HG02970 (cell line): Measurements from ENCODE around the gene ANKS6.
"Not testable (repeated sequence)": the region's sequence is repeated elsewhere in the genome, so short reads cannot be mapped to it uniquely, and the experiment has no call there.

Experiments
- ATAC-seq: cut with Tn5 transposase; IDR thresholded peaks from one replicate; pipeline ENCODE4 v1.9.1; 2021; ENCODE audit warnings: mild to moderate bottlenecking, moderate library complexity, moderate number of reproducible peaks; ENCODE audit not compliant: unreplicated experiment, low FRiP score

Gene ANKS6

DNA sequence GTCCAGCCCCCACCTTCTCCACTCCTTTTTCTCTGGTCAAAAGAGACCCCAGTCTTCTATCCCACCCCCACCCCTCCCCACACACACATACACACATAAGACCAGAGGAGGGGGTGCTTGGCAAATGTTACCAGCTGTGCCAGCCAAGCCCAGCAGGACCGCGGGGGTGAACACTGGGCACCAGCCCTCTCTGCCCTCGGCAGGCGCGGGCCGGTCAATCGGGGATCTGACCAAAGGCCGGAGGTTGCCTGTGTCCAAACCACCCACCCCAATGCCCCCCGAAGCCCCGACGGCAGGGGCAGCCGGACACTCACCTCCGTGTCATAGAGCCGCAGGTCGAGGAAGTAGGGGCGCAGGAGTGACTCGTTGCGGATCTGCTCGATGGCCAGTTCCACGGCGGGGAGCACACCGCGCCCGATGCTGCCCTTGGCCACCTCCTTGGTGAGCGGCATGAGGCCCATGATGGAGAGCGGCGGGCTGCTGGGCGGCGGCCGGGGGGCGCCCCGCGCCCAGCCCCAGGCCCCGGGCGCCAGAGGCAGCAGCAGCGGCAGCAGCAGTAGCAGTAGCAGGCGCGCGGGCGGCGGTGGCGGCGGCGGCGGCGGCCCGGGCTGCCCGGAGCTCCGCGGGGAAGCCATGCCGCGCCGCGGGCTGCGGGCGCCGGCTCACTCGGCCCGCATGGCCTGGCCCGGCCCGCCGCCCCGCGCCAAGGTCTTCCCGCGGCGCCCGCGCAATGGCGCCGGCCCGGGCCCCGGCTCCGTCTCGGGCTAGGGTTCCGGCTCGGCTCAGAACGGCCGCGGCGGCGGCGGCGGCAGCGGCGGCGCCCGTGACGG, 88.0 kb downstream of the ANKS6 start:
- ATAC-seq: no peak

DNA sequence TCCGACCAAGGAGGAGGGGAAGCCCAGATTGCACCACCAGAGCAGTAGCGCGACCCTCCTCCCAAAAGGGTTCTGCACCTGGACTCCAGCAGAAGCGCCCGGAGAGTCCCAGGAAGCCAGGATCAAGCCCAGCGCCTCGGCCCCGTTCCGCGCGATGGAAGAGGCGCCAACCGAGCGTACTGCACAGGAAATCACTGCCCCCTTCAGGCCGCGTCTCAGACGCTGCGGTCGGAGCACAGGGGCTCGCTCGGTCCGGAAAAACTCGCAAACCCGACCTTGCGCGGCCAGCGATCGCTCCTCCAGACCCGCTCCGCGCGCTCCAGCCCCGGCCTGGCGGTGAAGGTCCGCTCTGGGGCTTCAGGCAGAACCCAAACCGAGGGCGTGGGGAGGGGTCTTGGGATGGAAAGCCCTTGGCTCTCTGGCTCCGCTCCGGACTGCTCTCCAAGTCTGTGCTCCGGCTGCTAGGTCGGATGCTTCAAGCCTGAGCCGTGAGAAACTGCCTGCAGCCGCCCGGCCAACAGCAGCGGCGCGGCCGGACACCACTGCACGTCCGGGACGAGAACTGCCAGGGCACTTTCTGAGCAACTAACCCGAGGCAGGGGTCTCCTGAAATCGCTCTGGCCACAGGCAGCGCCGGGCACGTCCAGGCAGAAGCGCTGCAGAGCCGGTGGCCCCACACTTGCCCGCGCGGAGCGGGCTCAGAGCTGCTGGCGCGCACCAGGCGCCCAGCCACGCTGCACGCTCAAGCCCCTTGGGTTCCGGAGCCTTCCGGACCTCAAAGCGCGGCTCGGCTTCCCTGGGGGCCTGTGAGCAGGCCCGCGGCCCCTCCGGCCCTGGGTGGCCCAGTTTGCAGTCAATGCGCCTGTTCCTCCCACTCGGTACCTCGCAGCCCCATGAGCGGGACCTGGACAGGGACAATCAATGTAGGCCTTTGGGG, 88.9 kb downstream of the ANKS6 start:
- ATAC-seq: no peak

DNA sequence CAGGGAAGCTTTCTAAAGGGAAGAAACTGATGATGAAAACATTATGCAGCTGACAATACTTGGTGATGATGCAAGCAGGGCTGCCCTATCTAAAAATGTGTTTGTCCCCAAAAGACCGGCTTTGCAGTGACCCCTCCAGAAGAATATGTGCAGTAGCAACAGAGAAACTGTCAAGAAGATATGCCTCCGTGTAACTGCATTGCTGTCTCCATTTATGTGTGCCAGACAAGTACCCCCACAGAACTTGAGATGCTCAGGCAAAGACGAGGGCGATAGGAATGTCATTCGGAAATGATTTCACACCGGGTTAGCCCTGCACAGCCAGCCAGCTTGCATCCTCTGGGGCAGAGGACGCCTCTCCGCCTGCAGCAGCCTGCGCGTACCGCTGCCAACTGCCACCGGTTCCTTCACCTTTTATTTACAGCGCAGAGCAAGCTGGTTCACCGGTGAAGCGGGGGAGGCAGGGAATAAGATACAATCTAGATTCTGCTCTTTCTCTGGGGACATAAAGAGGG, 89.6 kb downstream of the ANKS6 start:
- no peak for ATAC-seq

DNA sequence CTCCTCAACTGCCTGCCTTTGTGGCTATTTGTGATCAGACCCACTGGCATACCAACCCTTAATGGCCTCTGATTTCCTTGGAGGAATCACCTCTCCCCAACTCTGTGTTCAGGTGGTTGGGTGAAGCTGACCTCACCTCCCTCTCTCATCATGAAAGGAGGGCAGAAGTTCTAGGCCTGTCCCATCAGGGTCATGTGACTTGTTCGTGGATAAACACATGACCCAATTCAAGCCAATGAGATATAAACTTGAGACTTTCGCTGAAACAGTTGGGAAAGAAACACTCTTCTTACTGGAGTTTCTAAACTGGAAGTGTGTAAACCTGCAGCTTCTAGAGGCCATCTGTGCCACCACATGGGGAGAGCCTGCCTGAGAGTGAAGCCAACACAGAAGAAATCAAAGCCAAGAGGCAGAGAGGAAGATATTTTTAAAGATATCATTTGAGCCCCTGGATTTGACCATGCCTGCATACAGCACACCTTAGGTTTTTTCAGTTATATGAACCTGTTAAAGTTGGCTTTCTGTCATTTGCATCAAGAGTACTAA, 93.4 kb downstream of the ANKS6 start:
- no peak for ATAC-seq

DNA sequence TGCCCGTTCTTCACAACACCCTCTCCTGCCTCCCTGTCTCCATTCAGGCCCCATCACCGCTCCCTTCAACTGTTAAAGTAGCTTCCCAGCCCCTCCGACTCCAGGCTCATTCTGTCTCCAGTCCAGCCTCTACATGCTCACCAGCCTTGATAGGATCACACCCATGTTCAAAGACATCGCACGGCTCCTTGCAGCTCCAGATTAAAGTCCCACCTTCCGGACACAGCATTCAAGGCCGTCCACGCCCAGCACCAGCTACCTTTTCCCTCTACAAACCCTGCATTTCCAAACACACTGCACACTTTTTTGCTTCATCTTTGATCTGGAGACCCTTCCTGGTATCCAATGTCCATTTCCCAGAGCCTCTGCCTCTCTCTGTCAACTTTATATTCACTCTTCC, 94.0 kb downstream of the ANKS6 start:
- no peak for ATAC-seq

DNA sequence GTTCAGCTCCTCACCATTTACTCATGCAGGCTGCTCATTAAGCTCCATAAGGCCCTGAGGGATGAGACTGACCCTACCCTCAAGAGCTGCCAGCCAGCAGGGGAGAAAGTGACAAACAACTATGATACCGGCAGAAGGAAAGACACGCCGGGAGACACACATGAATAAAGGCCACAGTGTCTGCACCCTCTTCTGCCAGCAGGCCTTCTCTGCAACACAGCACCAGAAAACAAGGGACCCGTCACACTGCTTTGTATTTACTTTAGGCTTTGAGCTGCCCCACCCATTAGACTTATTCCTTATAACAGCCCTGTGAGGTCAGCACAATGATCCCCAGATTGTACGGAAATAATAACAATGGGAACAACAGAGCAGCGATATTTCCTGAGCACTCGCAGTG, 94.8 kb downstream of the ANKS6 start:
- no peak for ATAC-seq

DNA sequence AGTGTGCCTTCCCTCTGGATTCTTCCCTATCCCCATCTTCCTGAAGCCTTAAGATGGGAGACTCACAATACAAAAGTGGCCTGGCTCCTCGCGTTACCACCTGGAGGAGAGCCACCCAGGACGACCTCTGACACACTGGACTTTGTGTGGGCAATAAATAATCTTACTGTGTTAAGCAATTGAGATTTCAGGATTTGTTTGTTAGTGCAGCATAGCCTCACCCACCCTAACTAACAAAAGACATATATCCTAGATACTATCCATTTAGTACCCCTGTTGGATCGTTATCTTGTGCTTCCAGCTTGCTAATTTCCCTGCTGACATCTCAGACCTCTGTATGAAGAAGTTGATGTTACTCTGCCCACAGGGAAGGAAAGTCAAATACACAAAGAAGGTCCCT, 95.6 kb downstream of the ANKS6 start:
- ATAC-seq: no peak

DNA sequence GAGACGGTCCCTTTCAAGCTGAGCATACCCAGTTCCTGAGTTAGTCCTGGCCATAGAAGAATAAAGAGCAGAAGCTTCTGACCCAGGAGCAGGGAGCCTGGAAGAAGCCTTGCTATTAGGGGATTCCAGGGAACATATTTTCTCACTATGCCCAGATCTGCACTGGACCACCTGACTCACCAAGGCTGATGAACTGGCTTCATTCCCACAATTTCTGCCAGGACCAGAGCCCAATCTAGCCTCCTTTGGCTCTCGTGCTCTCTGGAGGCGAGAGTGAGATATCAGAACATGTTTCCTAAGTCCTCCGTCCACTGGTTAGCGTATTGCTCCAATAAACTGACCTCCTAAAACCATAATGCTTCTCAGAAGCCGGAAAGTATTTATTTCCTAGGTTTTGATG, 97.5 kb downstream of the ANKS6 start:
- no peak for ATAC-seq

DNA sequence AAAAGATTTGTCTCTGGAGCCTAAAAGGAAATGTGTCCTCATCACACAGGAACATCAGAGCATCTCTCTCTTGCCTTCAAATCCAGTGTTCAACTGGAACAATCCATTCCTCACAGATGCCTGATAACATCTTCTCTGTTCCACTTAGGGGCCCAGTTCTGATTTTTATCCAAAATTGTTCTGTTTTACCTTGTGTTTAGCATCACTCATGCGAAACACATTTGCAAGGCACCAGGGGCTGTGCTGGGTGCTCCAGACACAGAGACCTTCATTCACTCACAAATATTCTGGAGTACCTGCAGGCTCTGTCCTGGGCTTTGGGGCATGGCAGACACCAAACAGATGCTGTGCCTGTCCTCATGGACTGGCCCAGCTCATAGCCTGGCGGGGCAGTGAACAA, 101.4 kb downstream of the ANKS6 start:
- ATAC-seq: no peak

DNA sequence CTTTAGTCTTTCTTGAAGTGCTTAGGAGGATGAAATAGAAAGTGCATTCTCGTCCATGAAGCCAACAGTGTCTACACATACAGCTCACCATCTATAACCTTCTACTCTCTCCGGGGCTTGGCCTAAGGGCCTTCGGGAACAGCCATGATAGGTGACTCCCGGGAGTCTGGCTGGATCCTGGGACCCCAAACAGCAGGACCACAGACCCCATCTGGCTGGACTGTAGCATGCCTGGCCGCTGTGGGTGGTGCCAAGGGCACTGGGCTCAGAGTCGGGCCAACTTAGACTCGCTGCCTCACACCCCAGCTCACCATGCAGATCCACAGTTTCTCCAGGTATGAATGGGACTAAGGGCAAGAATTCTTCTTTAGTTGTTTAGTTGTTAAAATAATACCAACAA, 104.0 kb downstream of the ANKS6 start:
- no peak for ATAC-seq

DNA sequence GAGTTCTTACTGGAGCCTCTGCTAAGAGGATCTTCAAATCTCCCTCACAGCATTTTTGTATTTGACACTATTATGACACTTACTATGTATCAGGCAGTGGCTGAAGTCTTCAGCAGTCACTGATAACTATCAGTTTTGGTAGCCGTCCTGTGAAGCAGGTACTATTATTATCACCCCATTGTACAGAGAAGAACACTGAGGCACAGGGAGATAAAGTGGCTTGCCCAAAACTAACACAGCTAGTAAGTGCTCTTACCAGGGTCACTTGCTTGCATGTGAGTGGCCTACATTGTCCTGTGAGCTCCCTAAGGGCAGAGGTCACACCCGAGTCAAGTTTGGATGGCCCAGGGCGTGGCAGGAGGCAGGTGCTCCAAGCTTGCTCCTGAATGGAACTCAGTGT, 104.5 kb downstream of the ANKS6 start:
- no peak for ATAC-seq

DNA sequence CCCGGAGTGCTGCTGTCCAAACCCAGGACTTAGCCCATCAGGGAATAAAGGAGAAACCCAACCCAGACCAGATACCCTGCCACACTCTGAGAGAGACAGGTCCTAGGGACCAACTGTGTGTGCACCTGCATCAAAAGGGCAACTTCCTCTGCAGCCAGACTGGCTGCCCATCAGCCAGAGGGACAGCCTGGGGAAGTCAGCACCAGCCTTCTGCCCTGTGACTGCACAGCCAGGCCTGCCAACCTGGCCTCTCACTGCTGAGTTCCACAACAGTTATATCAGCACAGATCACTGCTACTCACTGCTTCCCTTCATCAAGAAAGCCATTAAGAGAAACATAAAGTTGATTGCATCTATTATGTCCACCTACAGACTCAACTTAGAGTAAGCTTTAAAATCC, 105.7 kb downstream of the ANKS6 start:
- ATAC-seq: no peak

DNA sequence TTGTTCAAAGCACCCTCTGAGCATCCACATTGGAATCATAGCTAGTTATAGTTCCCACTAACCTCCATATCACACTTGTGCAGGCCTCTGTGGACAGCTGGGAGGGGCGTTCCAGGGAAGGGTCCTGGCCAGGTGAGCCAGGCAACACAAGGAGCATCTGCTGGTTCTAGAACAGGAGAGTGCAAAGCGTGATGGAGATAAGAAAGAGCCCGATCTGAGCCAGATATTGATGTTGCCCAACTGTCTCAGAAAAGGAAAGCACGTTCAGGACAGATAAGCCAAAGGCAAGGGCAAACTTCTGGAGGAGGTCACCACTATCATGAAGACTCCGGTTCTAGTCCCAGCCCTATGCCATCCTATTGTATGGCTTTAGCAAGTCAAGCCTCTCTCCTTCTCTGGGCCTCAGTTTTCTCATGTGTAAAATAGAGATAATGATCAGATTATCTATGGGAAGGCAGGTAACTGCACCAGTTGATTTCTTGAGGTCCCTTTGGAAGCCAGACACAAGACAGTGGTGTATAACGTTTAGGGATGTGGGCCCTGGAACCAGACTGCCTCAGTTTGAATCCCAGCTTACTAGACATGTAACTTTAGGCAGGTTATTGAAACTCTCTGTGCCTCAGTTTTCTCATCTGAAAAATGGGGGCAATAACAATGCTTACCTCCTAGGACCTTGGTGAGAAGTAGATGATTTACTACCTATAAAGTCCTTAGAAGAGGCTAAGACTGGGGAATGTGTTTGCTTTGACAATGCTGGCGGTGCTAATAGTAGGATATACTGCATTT, 107.5 kb downstream of the ANKS6 start:
- ATAC-seq: no peak

DNA sequence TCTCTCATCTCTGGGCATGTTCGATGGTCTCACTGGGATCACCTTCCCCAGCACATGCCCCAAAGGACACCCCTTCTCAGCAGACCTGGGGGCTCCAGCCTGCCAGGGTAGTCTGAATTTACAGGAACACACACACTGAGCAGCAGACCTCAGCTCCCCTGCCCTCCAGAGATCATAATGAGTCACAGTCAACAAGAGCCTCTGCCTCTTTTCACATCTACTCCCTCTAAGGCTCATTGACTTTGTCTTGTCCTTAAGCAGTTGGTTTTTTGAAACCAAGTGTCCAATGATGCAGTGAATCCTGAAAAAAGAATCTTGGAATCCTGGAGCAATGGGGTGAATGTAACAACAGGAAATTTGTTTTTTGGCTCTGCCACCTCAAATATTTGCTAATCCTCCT, 108.4 kb downstream of the ANKS6 start:
- no peak for ATAC-seq

DNA sequence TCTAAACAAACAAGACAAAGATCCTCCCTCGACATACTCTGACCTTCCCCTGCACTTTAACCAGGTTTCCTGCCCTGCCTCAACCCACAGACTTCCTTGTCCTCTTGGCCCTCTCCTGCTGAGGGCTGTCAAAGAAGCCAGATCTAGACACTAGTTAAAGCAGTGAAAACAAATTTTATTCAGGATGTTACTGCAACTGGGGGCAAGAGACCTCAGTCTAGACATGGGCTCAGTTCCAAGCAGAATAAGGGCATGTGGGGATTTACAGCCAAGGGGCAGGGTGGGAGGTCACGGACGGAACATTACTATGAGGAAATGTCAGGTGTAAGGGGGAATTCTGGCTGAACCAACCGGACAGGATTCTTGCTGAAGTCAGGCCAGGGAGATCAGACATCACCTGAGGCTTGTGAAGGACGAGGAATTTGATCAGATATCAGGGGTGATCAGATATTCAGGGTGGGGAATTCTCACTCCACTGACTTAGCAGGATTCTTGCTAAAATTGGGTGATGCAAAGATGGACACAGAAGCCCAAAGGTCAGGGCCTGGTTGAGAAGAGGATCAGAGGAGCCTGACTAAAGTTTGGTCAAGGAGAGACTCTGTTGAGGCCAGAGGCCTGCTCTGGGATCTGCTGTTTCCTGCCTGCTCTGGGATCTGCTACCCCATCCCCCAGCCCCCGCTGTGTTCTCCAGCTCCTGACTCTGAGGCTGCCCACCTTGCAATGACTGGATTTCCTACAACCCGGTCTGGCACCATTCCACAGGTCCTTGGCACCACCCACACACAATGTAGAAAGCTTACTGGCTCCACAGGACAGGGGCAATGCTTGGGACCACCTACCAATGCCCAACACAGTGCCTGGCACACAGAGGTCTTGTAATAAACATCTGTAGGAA, 109.1 kb downstream of the ANKS6 start:
- no peak for ATAC-seq

DNA sequence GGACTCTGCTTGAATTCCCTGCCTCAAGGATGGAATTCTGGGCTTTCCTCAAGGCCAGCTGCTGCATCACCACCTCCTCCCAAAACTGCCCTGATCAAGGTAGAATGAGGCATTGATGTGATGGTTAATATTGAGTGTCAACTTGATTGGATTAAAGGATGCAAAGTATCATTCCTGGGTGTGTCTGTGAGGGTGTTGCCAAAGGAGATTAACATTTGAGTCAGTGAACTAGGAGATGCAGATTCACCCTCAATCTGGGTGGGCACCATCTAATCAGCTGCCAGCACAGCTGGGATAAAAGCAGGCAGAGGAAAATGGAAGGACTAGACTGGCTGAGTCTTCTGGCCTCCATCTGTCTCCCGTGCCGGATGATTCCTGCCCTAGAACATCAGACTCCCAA, 111.5 kb downstream of the ANKS6 start:
- ATAC-seq: not testable (repeated sequence)
